Neural progenitor cell (in vitro differentiated cells): ENCODE measurements around the gene KAZALD1.

ENCODE experiments used
- EZH2 ChIP-seq: fragments of 200-600 bp; sonication (generic); IDR thresholded peaks from 2 replicates; pipeline ENCODE4 v1.6.1; 2017; ENCODE audit warnings: antibody characterized with exemption, mild to moderate bottlenecking, moderate library complexity
- TF ChIP-seq, protein P1 (sequence below): fragments of 200-600 bp; sonication (generic); IDR thresholded peaks from 2 replicates; pipeline ENCODE4 v1.5.1; 2017; ENCODE audit warnings: antibody characterized with exemption, mild to moderate bottlenecking

DNA sequence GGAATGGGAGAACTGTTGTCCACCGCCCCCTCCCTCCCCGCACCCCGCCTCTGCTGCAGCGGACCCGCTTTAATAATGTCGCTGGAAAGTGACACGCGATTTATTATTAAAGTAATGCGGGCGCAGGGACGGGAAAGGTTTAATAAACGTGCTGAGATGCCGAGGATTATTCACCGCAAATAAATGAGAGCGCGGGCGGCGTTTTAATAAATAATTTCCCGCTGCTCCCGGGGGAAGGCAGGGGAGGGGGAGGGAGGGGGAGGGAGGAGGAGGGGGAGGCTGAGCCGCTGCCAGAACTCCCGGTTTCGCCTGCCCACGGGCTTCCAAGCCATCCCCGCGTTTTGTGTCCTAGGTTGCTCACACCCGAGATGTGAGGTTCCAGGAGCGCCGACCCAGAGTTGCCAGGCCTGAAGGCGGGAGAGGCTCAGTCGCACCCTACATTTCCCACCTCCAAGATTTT is 5.1 kb downstream of the KAZALD1 start:
- peak; percentile 98 for TF ChIP-seq EZH2
- TF ChIP-seq, protein P1, sequence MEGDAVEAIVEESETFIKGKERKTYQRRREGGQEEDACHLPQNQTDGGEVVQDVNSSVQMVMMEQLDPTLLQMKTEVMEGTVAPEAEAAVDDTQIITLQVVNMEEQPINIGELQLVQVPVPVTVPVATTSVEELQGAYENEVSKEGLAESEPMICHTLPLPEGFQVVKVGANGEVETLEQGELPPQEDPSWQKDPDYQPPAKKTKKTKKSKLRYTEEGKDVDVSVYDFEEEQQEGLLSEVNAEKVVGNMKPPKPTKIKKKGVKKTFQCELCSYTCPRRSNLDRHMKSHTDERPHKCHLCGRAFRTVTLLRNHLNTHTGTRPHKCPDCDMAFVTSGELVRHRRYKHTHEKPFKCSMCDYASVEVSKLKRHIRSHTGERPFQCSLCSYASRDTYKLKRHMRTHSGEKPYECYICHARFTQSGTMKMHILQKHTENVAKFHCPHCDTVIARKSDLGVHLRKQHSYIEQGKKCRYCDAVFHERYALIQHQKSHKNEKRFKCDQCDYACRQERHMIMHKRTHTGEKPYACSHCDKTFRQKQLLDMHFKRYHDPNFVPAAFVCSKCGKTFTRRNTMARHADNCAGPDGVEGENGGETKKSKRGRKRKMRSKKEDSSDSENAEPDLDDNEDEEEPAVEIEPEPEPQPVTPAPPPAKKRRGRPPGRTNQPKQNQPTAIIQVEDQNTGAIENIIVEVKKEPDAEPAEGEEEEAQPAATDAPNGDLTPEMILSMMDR: no peak
